IMR-90 (cell line): ENCODE data around the gene IFT57. TPM values are rescaled to one million over a fixed set of nuclear protein-coding genes. Genes with fewer than 3 reads are reported as not detected.

ENCODE experiments used
- ATAC-seq: fragments of 200-7000 bp; cut with Tn5 transposase; 2 replicates; pipeline ENCODE4 v1.9.1; 2020; ENCODE audit warnings: low read depth, mild to moderate bottlenecking, moderate library complexity
- BruUV-seq: library from RNA; stranded (reverse); fragments of 400-500 nt; replicated peaks from 2 replicates; lab custom pipeline; 2021; lab: Mats Ljungman, UMichigan
- CTCF ChIA-PET: fragments of 300-600 bp; formaldehyde crosslinking; extraction: SDS; loops from one replicate; lab custom pipeline; 2021; ENCODE audit warnings: antibody characterized with exemption; lab: Yijun Ruan, JAX
- POLR2A ChIA-PET: fragments of 300-600 bp; sonication (Branson Sonifier 250); formaldehyde crosslinking; loops from one replicate; lab custom pipeline; 2022; ENCODE audit warnings: antibody characterized with exemption; ENCODE audit not compliant: unreplicated experiment; lab: Charles Lee
- DNase-seq: peaks from one replicate; pipeline ENCODE4 v3.0.0; 2013
- H2AFZ ChIP-seq: replicated peaks from 2 replicates; pipeline ENCODE3; 2013; ENCODE audit warnings: low read length, mild to moderate bottlenecking; ENCODE audit not compliant: poor library complexity
- H2AK5ac ChIP-seq: 2 replicates; pipeline ENCODE4 v1.6.1; 2013; ENCODE audit warnings: low read depth, low read length, inconsistent platforms
- H2AK9ac ChIP-seq: replicated peaks from 2 replicates; pipeline ENCODE3; 2013; ENCODE audit warnings: mild to moderate bottlenecking, low read depth, low read length, moderate library complexity; ENCODE audit not compliant: poor library complexity
- H2BK120ac ChIP-seq: 2 replicates; pipeline ENCODE4 v1.6.1; 2013; ENCODE audit warnings: low read depth, low read length, inconsistent platforms
- H2BK15ac ChIP-seq: 3 replicates; pipeline ENCODE4 v1.6.1; 2013; ENCODE audit warnings: low read depth, low read length, inconsistent platforms
- H2BK20ac ChIP-seq: 2 replicates; pipeline ENCODE4 v1.6.1; 2013; ENCODE audit warnings: low read depth, mild to moderate bottlenecking, inconsistent platforms, low read length, moderate library complexity
- H2BK5ac ChIP-seq: 2 replicates; pipeline ENCODE4 v1.6.1; 2013; ENCODE audit warnings: mild to moderate bottlenecking, low read depth, low read length, inconsistent platforms; ENCODE audit not compliant: poor library complexity, severe bottlenecking
- H3K14ac ChIP-seq: replicated peaks from 2 replicates; pipeline ENCODE4 v1.6.1; 2013; ENCODE audit warnings: low read depth, low read length, inconsistent platforms
- H3K18ac ChIP-seq: 2 replicates; pipeline ENCODE4 v1.6.1; 2013; ENCODE audit warnings: low read depth, low read length, control low read depth
- H3K23ac ChIP-seq: 2 replicates; pipeline ENCODE4 v1.6.1; 2013; ENCODE audit warnings: low read depth, low read length, inconsistent platforms
- H3K27ac ChIP-seq: 2 replicates; pipeline ENCODE4 v1.5.1; 2013; ENCODE audit warnings: mild to moderate bottlenecking, control low read depth, low read length; ENCODE audit not compliant: insufficient read depth
- H3K27me3 ChIP-seq: 2 replicates; pipeline ENCODE4 v1.6.1; 2013; ENCODE audit warnings: low read length; ENCODE audit not compliant: control insufficient read depth, insufficient read depth
- H3K36me3 ChIP-seq: 2 replicates; pipeline ENCODE4 v1.6.1; 2013; ENCODE audit warnings: low read length, mixed read lengths; ENCODE audit not compliant: control insufficient read depth, insufficient read depth
- H3K4ac ChIP-seq: 2 replicates; pipeline ENCODE4 v1.6.1; 2013; ENCODE audit warnings: low read depth, low read length, inconsistent platforms
- H3K4me1 ChIP-seq: 2 replicates; pipeline ENCODE4 v1.6.1; 2013; ENCODE audit warnings: low read length, mixed read lengths; ENCODE audit not compliant: control insufficient read depth, insufficient read depth
- H3K4me2 ChIP-seq: 2 replicates; pipeline ENCODE4 v1.6.1; 2013; ENCODE audit warnings: low read depth, mild to moderate bottlenecking, control low read depth, low read length, moderate library complexity
- H3K4me3 ChIP-seq: 2 replicates; pipeline ENCODE4 v1.5.1; 2013; ENCODE audit warnings: low read depth, mild to moderate bottlenecking, control low read depth, low read length, moderate library complexity; ENCODE audit not compliant: insufficient read depth
- H3K56ac ChIP-seq: 2 replicates; pipeline ENCODE4 v1.6.1; 2013; ENCODE audit warnings: low read length, inconsistent platforms; ENCODE audit not compliant: insufficient read depth; ENCODE audit errors: extremely low read depth
- H3K79me1 ChIP-seq, 2 experiments: 2 replicates each; pipeline ENCODE4 v1.6.1; 2013; ENCODE audit warnings: low read length in 2 of 2, inconsistent platforms in 1 of 2, low read depth in 1 of 2
- H3K9ac ChIP-seq: 2 replicates; pipeline ENCODE4 v1.6.1; 2013; ENCODE audit warnings: low read depth, low read length, control low read depth
- H3K9me1 ChIP-seq: 2 replicates; pipeline ENCODE4 v1.6.1; 2013; ENCODE audit warnings: low read length, inconsistent platforms; ENCODE audit not compliant: insufficient read depth
- H3K9me3 ChIP-seq: 2 replicates; pipeline ENCODE4 v1.6.1; 2013; ENCODE audit warnings: low read length; ENCODE audit not compliant: control insufficient read depth, insufficient read depth
- H4K20me1 ChIP-seq: 2 replicates; pipeline ENCODE4 v1.6.1; 2013; ENCODE audit warnings: low read length, inconsistent platforms; ENCODE audit not compliant: insufficient read depth
- H4K5ac ChIP-seq: 2 replicates; pipeline ENCODE4 v1.6.1; 2013; ENCODE audit warnings: mild to moderate bottlenecking, low read depth, low read length, control low read depth
- H4K8ac ChIP-seq, 2 experiments: 2 replicates each; pipeline ENCODE4 v1.6.1; 2013; ENCODE audit warnings: low read depth in 2 of 2, low read length in 2 of 2, control low read depth in 1 of 2, inconsistent platforms in 1 of 2
- H4K91ac ChIP-seq: 2 replicates; pipeline ENCODE4 v1.6.1; 2013; ENCODE audit warnings: low read depth, low read length, inconsistent platforms; ENCODE audit not compliant: insufficient read depth
- CEBPB ChIP-seq: IDR thresholded peaks from 2 replicates; pipeline ENCODE4 v1.6.1; 2012; ENCODE audit warnings: low read depth, low read length, improper control_type of control experiment
- CHD1 ChIP-seq: IDR thresholded peaks from 2 replicates; pipeline ENCODE4 v1.6.1; 2012; ENCODE audit warnings: low read depth, low read length, improper control_type of control experiment
- ELK1 ChIP-seq: fragments of 150-350 bp; IDR thresholded peaks from 2 replicates; pipeline ENCODE4 v1.6.1; 2016; ENCODE audit warnings: low read depth, mild to moderate bottlenecking, low read length, moderate library complexity, borderline replicate concordance
- FOS ChIP-seq: fragments of 150-350 bp; IDR thresholded peaks from 2 replicates; pipeline ENCODE4 v1.6.1; 2016; ENCODE audit warnings: low read depth, low read length
- MAFK ChIP-seq: IDR thresholded peaks from 2 replicates; pipeline ENCODE4 v1.6.1; 2012; ENCODE audit warnings: low read depth, low read length, improper control_type of control experiment
- MAZ ChIP-seq: IDR thresholded peaks from 2 replicates; pipeline ENCODE4 v1.6.1; 2012; ENCODE audit warnings: low read depth, mild to moderate bottlenecking, low read length, improper control_type of control experiment, moderate library complexity, borderline replicate concordance
- MXI1 ChIP-seq: IDR thresholded peaks from 2 replicates; pipeline ENCODE4 v1.6.1; 2012; ENCODE audit warnings: low read depth, mild to moderate bottlenecking, low read length, moderate library complexity, borderline replicate concordance
- RAD21 ChIP-seq: IDR thresholded peaks from 2 replicates; pipeline ENCODE4 v1.6.1; 2012; ENCODE audit warnings: low read length, improper control_type of control experiment
- RCOR1 ChIP-seq: IDR thresholded peaks from 2 replicates; pipeline ENCODE4 v1.6.1; 2012; ENCODE audit warnings: mild to moderate bottlenecking, low read length, improper control_type of control experiment; ENCODE audit not compliant: insufficient replicate concordance
- RFX5 ChIP-seq: IDR thresholded peaks from 2 replicates; pipeline ENCODE4 v1.8.0; 2012; ENCODE audit warnings: low read depth, mild to moderate bottlenecking, low read length, moderate library complexity
- WGBS, 2 experiments: methylation state at CpG; one replicate each; pipeline versions ENCODE4 v1.1.5 to v1.1.7; 2013; ENCODE audit warnings: missing lambda C conversion rate in 2 of 2; ENCODE audit not compliant: insufficient read length in 1 of 2; ENCODE audit errors: extremely low coverage in 2 of 2; 5-methylcytosine and 5-hydroxymethylcytosine counted together
- dilution Hi-C: fragments of 300-500 bp; cut with HindIII; formaldehyde crosslinking; loops from one replicate; pipeline ENCODE4 v1.14.3; 2018; ENCODE audit warnings: low sequenced_read_pairs; ENCODE audit not compliant: unreplicated experiment
- in situ Hi-C: fragments of 300-500 bp; cut with MboI; formaldehyde crosslinking; loops from 3 replicates; pipeline ENCODE4 v1.14.3; 2019; ENCODE audit warnings: low sequenced_read_pairs, inconsistent platforms, mixed read lengths
- intact Hi-C: fragments of 100-400 bp; cut with micrococcal nuclease; formaldehyde crosslinking; loops from 2 replicates; pipeline ENCODE4 v1.10.0; 2022
- polyA plus RNA-seq, 3 experiments: library from polyadenylated mRNA; depleted of rRNA; stranded (reverse); fragments of >200 nt; gene quantifications; 2 replicates each; pipeline ENCODE4 v1.2.3, GENCODE V29; 2012; ENCODE audit warnings: low replicate concordance in 1 of 3
- total RNA-seq: library from RNA; depleted of rRNA; stranded (reverse); fragments of >200 nt; gene quantifications from 2 replicates; pipeline ENCODE4 v1.2.3, GENCODE V29; 2012
- TF ChIP-seq, protein P1 (sequence below): conservative IDR thresholded peaks from 2 replicates; pipeline ENCODE4 v1.5.1; 2012; ENCODE audit warnings: mild to moderate bottlenecking, low read depth, low read length, improper control_type of control experiment

IFT57 gene
- total and polyA plus RNA-seq, 2 of the 4 experiments (the other 2 are of a cell fraction), result 30.0 to 35.3 TPM

DNA sequence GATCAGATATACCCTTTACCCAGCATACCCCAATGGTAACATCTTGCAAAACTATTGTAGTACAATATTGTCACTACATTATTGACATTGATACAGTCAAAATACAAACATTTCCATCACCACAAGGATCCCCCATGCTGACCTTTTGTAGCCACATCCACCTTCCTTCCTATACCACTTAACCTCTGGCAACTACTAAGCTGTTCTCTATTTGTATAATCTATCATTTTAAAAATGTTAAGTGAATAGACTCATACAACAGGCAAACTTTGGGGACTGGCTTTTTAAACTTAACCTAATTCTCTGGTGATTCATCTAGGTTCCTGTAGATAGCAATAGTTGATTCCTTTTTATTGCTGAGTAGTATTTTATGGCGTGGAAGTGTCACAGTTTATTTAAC, 29.6 kb upstream of the IFT57 start:
- dilution Hi-C loops, result no loop called here
- Histone ChIP-seq H4K20me1 (no peaks in the 10 kb centered on the region), H2AFZ (no peak overlapping the region), H4K5ac (no peak overlapping the region), H3K27ac (no peak overlapping the region), H3K27me3 (no peaks in the 10 kb centered on the region), H2BK120ac (no peak overlapping the region), H3K9me3 (no peaks in the 10 kb centered on the region), H2BK20ac (no peak overlapping the region), H2AK5ac (no peak overlapping the region), H3K4me1 (no peaks in the 10 kb centered on the region), H2AK9ac (no peak overlapping the region), H3K9ac (no peak overlapping the region), H3K9me1 (no peaks in the 10 kb centered on the region), H3K4me2 (no peak overlapping the region), H3K14ac (no peak overlapping the region), H3K4me3 (no peak overlapping the region), H3K79me1 (no peaks in the 10 kb centered on the region), H2BK5ac (no peak overlapping the region), H3K56ac (no peak overlapping the region), H3K18ac (no peak overlapping the region), H3K23ac (no peak overlapping the region), H4K91ac (no peak overlapping the region), H2BK15ac (no peak overlapping the region), H3K36me3 (no peaks in the 10 kb centered on the region), H4K8ac (no peak overlapping the region), H3K4ac (no peak overlapping the region)
- ATAC-seq (no peak), DNase-seq (no peak)
- CTCF ChIA-PET, result interaction anchor here (1.5 kb wide), 1 partner anchor 18 kb away, joined by 4 read pairs; no protein-coding TSS in a partner anchor
- intact Hi-C loops, result no loop called here
- in situ Hi-C loops, result no loop called here
- TF ChIP-seq FOS (no peak), MAFK (no peak), RCOR1 (no peak), MAZ (no peak), CEBPB (no peak), CHD1 (no peak), MXI1 (no peak), ELK1 (no peak), RAD21 (no peak), RFX5 (no peak)
- TF ChIP-seq, protein P1, sequence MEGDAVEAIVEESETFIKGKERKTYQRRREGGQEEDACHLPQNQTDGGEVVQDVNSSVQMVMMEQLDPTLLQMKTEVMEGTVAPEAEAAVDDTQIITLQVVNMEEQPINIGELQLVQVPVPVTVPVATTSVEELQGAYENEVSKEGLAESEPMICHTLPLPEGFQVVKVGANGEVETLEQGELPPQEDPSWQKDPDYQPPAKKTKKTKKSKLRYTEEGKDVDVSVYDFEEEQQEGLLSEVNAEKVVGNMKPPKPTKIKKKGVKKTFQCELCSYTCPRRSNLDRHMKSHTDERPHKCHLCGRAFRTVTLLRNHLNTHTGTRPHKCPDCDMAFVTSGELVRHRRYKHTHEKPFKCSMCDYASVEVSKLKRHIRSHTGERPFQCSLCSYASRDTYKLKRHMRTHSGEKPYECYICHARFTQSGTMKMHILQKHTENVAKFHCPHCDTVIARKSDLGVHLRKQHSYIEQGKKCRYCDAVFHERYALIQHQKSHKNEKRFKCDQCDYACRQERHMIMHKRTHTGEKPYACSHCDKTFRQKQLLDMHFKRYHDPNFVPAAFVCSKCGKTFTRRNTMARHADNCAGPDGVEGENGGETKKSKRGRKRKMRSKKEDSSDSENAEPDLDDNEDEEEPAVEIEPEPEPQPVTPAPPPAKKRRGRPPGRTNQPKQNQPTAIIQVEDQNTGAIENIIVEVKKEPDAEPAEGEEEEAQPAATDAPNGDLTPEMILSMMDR, result no peak
- BruUV-seq, result no TSS peak
- no CpG with 5 or more reads among the region's 1 CpG for WGBS, 2 experiments
- POLR2A ChIA-PET, result no interaction called here
